Kidney (tissue), 14 donors: Measurements from ENCODE around the gene MDH2. TPM values are rescaled to one million over a fixed set of nuclear protein-coding genes. Genes with fewer than 3 reads are reported as not detected.
"Not testable (repeated sequence)": the region's sequence is repeated elsewhere in the genome, so short reads cannot be mapped to it uniquely, and the experiment has no call there.

Experiments used
- DNase-seq, 5 donors: peaks; one replicate each; pipeline ENCODE4 v3.0.0-alpha.2; 2013 to 2020
- FAIRE-seq: peaks from 2 replicates; lab custom pipeline; 2012; peaks lifted over from hg19 to GRCh38; lab: Jason Lieb, UNC
- H3K27ac ChIP-seq, 2 donors: one replicate each; pipeline ENCODE4 v1.7.0; 2013; ENCODE audit warnings: low read depth in 2 of 2, low read length in 2 of 2, inconsistent platforms in 1 of 2
- H3K27me3 ChIP-seq: one replicate; pipeline ENCODE4 v1.7.1; 2013; ENCODE audit warnings: low read length, inconsistent platforms; ENCODE audit not compliant: control insufficient read depth, insufficient read depth
- H3K36me3 ChIP-seq, 3 donors: one replicate each; pipeline versions ENCODE4 v1.7.0 to v1.7.1; 2013; ENCODE audit warnings: low read length in 3 of 3, control low read depth in 1 of 3, inconsistent platforms in 1 of 3; ENCODE audit not compliant: insufficient read depth in 3 of 3, control insufficient read depth in 2 of 3
- H3K4me1 ChIP-seq, 3 donors: one replicate each; pipeline versions ENCODE4 v1.7.0 to v1.7.1; 2013; ENCODE audit warnings: low read length in 3 of 3, inconsistent platforms in 1 of 3, low read depth in 1 of 3; ENCODE audit not compliant: control insufficient read depth in 2 of 3, insufficient read depth in 2 of 3
- H3K4me3 ChIP-seq, 3 donors: one replicate each; pipeline versions ENCODE4 v1.7.0 to v1.8.1; 2013; ENCODE audit warnings: low read length in 3 of 3, control low read depth in 1 of 3, inconsistent platforms in 1 of 3
- H3K9ac ChIP-seq, 3 donors: one replicate each; pipeline versions ENCODE4 v1.7.0 to v1.7.1; 2013; ENCODE audit warnings: low read length in 3 of 3, control low read depth in 1 of 3, inconsistent platforms in 1 of 3
- H3K9me3 ChIP-seq, 3 donors: one replicate each; pipeline versions ENCODE4 v1.7.0 to v1.7.1; 2013; ENCODE audit warnings: low read length in 3 of 3, control low read depth in 1 of 3, inconsistent platforms in 1 of 3; ENCODE audit not compliant: control insufficient read depth in 2 of 3, insufficient read depth in 1 of 3
- CTCF ChIP-seq: IDR thresholded peaks from 3 replicates; pipeline ENCODE4 v1.5.1; 2012; ENCODE audit warnings: mild to moderate bottlenecking, moderate library complexity, borderline replicate concordance; ENCODE audit not compliant: insufficient read depth; ENCODE audit errors: extremely low read depth
- intact Hi-C: fragments of 100-400 bp; cut with DNase I; formaldehyde crosslinking; loops from one replicate; pipeline ENCODE4 v1.11.1; 2022
- polyA plus RNA-seq: library from polyadenylated mRNA; stranded (reverse); fragments of 350-450 nt; fragmentation: Illumina TruSeq; extraction: RNeasy Lipid Tissue Mini Kit (QIAGEN cat#74804); gene quantifications from one replicate; pipeline ENCODE4 v1.2.3, GENCODE V29; 2014; ENCODE audit warnings: low read depth, low replicate concordance; ENCODE audit not compliant: insufficient read depth
- total RNA-seq: library from RNA; stranded (reverse); fragmentation: NEBNext Ultra II Directional; extraction: Animal tissue kit (Norgen Biotek cat#: 25700); gene quantifications from one replicate; pipeline ENCODE4 v1.2.1, GENCODE V29; 2021
- donor health status: control.
- donor health status: control.
- donor health status: control.
- donor health status: control.
- donor health status: control.
- donor health status: DM: yes; HTN: yes; CAD: no.
- donor health status: Normal renal cell carcinoma (clear cell type).

The MDH2 gene
- total and polyA plus RNA-seq, 2 donors from 2014 or later: 130 to 233 TPM

DNA sequence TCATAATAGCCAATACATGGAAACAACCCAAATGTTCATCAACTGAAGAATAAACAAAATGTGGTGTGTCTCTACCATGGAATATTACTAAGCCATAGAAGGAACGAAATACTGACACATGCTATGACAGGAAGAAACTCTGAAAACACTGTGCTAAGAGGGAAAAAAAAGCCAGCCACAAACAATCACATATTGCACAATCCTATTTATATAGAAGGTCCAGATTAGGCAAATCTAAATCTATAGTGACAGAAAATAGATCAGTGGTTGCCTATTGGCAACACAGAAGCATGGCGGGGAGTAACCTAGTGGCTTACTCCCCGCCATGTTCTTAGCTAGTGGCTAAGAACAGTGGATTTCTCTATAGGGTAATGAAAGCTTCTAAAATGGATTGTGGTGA, 48.0 kb downstream of the MDH2 start:
- DNase-seq: no peak
- intact Hi-C loops: no loop called here
- Histone ChIP-seq H3K27ac (no peak overlapping the region), H3K36me3 (no peaks in the 10 kb centered on the region), H3K9ac (no peak overlapping the region), H3K4me3 (no peak overlapping the region), H3K27me3 (no peaks in the 10 kb centered on the region), H3K4me1 (no peaks in the 10 kb centered on the region), H3K9me3 (no peaks in the 10 kb centered on the region)
- no peak for FAIRE-seq
- no peak for TF ChIP-seq CTCF

- H3K9me3 ChIP-seq, H3K4me3 ChIP-seq, H3K9ac ChIP-seq, H3K27me3 ChIP-seq, DNase-seq, H3K27ac ChIP-seq, FAIRE-seq, H3K36me3 ChIP-seq, intact Hi-C loops, H3K4me1 ChIP-seq: not testable (repeated sequence)
Measured at GRCh38 chr7:76101693-76102437, 54.0 kb downstream of the MDH2 start.

GRCh38 chr7:76103788-76104187, 55.9 kb downstream of the MDH2 start:
- H3K4me3 ChIP-seq, intact Hi-C loops, H3K9me3 ChIP-seq, H3K36me3 ChIP-seq, H3K27ac ChIP-seq, FAIRE-seq, DNase-seq, H3K27me3 ChIP-seq, H3K9ac ChIP-seq, H3K4me1 ChIP-seq: not testable (repeated sequence)

DNA sequence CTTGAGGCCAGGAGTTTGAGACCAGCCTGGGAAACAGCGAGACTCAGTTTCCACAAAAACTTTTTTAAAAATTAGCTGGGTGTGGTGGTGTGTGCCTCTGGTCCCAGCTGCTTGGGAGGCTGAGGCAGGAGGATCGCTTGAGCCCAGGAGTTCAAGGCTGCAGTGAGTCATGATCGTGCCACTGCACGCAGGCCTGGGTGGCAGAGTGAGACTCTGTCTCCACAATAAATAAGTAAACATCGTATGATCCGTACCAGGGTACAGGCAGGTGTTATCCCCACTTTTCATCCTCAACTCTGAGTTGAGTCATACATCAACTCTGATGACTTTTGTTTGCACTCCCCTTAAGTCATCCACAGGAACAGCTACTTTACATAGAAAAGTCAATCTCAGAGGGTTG, 58.2 kb downstream of the MDH2 start:
- intact Hi-C loops, H3K27ac ChIP-seq, FAIRE-seq: not testable (repeated sequence)

DNA sequence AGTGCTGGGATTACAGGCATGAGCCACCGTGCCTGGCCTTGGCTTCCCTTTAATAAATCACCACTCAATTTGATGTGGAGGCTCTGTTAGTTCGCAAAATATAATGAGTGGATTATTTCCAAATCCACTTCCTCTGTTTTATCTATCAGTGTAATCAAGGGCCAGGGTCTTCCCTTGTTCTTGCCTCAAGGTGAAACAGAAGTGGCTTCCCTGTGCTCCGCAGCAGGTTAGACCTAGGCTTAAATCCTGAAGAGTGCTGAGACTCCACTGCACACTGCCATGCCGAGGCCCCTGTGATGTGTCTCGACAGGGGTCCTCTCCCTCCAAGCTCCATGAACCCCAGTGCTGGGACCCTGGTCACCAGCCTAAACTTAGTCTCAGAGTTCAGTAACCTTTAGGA, 59.0 kb downstream of the MDH2 start:
- FAIRE-seq: no peak
- TF ChIP-seq CTCF: no peak

More for the DNA sequence above, 58.2 kb downstream of the MDH2 start:
- H3K4me1 ChIP-seq, H3K9me3 ChIP-seq, H3K36me3 ChIP-seq, H3K4me3 ChIP-seq, H3K9ac ChIP-seq, H3K27me3 ChIP-seq, DNase-seq: not testable (repeated sequence)

More for the DNA sequence above, 59.0 kb downstream of the MDH2 start:
- DNase-seq: no peak
- intact Hi-C loops: no loop called here
- no peaks in the 10 kb centered on the region for H3K9me3 ChIP-seq
- no peak overlapping the region for H3K27ac ChIP-seq
- no peak overlapping the region for H3K4me3 ChIP-seq
- peaks cover 0 to 5% (median 0%) of the 10 kb centered on the region in 3 donors for H3K4me1 ChIP-seq
- no peaks in the 10 kb centered on the region for H3K36me3 ChIP-seq
- H3K9ac ChIP-seq: no peak overlapping the region
- H3K27me3 ChIP-seq: no peaks in the 10 kb centered on the region
